PFSK-1 (cell line): ENCODE results near the gene APAF1.

ENCODE experiments used
- POLR2AphosphoS5 ChIP-seq: IDR thresholded peaks from 2 replicates; pipeline ENCODE4 v1.6.1; 2012; ENCODE audit warnings: low read depth, mild to moderate bottlenecking, control low read depth, low read length, moderate library complexity
- TAF1 ChIP-seq: IDR thresholded peaks from 2 replicates; pipeline ENCODE4 v1.6.1; 2012; ENCODE audit warnings: low read length, control low read depth, borderline replicate concordance; ENCODE audit not compliant: insufficient read depth

GRCh38 chr12:98660521-98660920 lies 15.4 kb downstream of the APAF1 start:
- TF ChIP-seq POLR2AphosphoS5 = no peak
- TF ChIP-seq TAF1 = no peak
